Stimulated activated CD8-positive, alpha-beta memory T cell treated with anti-CD3 and anti-CD28 coated beads, Interleukin-12 subunit alpha, Interleukin-12 subunit beta, amount 100 ng/mL, for 4 hours (primary cell): Measurements from ENCODE around the gene SHROOM4.

ENCODE experiments used
- DNase-seq: peaks from one replicate; pipeline ENCODE4 v3.0.0-alpha.2; 2020; ENCODE audit warnings: low read depth

Gene SHROOM4, protein sequence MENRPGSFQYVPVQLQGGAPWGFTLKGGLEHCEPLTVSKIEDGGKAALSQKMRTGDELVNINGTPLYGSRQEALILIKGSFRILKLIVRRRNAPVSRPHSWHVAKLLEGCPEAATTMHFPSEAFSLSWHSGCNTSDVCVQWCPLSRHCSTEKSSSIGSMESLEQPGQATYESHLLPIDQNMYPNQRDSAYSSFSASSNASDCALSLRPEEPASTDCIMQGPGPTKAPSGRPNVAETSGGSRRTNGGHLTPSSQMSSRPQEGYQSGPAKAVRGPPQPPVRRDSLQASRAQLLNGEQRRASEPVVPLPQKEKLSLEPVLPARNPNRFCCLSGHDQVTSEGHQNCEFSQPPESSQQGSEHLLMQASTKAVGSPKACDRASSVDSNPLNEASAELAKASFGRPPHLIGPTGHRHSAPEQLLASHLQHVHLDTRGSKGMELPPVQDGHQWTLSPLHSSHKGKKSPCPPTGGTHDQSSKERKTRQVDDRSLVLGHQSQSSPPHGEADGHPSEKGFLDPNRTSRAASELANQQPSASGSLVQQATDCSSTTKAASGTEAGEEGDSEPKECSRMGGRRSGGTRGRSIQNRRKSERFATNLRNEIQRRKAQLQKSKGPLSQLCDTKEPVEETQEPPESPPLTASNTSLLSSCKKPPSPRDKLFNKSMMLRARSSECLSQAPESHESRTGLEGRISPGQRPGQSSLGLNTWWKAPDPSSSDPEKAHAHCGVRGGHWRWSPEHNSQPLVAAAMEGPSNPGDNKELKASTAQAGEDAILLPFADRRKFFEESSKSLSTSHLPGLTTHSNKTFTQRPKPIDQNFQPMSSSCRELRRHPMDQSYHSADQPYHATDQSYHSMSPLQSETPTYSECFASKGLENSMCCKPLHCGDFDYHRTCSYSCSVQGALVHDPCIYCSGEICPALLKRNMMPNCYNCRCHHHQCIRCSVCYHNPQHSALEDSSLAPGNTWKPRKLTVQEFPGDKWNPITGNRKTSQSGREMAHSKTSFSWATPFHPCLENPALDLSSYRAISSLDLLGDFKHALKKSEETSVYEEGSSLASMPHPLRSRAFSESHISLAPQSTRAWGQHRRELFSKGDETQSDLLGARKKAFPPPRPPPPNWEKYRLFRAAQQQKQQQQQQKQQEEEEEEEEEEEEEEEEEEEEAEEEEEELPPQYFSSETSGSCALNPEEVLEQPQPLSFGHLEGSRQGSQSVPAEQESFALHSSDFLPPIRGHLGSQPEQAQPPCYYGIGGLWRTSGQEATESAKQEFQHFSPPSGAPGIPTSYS (N-terminal part only)

GRCh38 chrX:50813843-50814661 is at the start of gene SHROOM4:
SHROOM4 (minus strand) TSS chrX:50814194; CDS start chrX:50814018, 176 bp downstream.
- no peak for DNase-seq

- no peak for DNase-seq
Measured at GRCh38 chrX:50863471-50863870, 49.5 kb upstream of the SHROOM4 start.

GRCh38 chrX:50860518-50860917 is 46.5 kb upstream of the SHROOM4 start:
- no peak for DNase-seq

- no peak for DNase-seq
Measured at GRCh38 chrX:50858548-50858947, 44.6 kb upstream of the SHROOM4 start.

DNA sequence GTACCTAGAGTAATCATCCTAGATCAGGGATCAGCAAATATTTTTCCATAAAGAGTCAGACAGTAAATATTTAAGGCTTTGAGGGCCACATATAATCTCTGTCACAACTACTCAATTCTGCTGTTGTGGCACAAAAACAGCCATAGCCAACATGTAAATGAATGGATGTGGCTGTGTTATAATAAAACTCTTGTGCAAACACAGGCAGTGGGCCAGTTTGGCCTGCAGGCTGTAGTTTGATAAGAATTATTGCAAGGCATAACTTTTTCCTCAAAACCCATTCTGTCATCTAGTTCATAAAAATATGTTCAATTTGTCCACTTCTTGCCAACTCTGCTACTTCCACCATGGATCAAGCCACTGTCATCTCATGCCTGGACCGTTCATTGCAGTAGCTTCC is 39.4 kb upstream of the SHROOM4 start:
- no peak for DNase-seq

- DNase-seq: no peak
Measured at GRCh38 chrX:50852524-50852923, 38.5 kb upstream of the SHROOM4 start.

GRCh38 chrX:50842221-50842620 is 28.2 kb upstream of the SHROOM4 start:
- DNase-seq: no peak

- no peak for DNase-seq
Measured at GRCh38 chrX:50839730-50840129, 25.7 kb upstream of the SHROOM4 start.

- DNase-seq: no peak
Measured at GRCh38 chrX:50838820-50839600, 25.0 kb upstream of the SHROOM4 start.

GRCh38 chrX:50827996-50828395 is 14.0 kb upstream of the SHROOM4 start:
- no peak for DNase-seq

DNA sequence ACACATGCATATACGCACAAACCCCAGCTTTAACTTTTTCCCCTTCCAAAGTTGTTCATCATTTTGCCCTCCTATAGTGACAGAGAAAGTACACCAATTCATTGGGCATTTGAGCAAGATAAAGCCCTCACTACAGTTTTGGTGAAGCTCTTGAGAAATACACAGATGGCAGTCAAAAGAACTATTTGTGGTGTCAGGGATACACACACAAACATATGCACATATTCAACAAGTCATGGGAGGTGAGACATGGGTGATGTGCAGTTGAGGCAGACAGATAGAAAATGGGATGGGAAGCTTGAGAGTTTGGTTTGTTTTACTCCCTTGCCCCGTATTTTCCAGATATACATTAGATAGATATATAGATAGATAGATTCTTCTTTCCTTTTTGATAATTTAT is 11.8 kb upstream of the SHROOM4 start:
- DNase-seq: no peak

GRCh38 chrX:50818986-50819385 is 5.0 kb upstream of the SHROOM4 start:
- DNase-seq: no peak

DNA sequence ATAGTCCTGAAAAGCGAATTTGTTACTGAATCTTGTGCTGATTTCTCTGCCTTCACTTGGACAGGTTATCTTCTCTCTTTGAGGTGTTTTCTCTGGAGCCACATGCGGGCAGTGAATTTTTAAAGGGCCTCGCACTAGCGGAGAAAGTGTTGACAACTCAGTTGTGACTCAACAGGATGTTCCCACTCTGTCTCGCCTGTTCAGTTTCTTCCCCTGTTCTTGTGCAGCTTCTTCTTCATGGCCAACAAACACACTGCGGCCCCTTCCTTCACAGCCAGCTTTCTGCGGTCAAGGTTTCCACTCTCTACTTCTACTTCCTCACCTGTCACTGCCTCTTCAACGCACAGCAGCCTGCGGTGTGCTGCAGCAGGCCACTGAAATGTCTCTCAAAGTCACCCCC is 1.1 kb upstream of the SHROOM4 start:
- no peak for DNase-seq

- no peak for DNase-seq
Measured at GRCh38 chrX:50814701-50815100, 707 bp upstream of the SHROOM4 start.

GRCh38 chrX:50812995-50813842 is 775 bp downstream of the SHROOM4 start:
- no peak for DNase-seq

DNA sequence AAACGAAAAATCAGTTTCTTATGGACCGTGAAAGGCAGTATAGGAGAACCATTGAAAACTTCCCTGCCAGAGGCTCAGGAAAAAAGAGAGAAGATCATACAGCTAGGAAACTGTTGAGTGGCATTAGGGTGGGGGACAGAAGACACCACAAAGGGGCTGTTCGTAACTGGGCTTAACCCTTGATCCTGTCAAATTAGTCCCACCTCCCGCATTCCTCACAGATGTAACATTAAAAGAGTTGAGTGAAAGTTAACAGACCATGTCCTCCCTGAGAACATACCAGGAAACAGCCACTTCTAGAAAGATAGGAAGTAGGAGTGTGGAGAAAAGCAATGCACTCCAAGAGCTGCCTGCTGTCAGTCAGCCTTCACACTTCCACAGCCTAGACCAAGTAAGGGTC is 8.7 kb downstream of the SHROOM4 start:
- no peak for DNase-seq

DNA sequence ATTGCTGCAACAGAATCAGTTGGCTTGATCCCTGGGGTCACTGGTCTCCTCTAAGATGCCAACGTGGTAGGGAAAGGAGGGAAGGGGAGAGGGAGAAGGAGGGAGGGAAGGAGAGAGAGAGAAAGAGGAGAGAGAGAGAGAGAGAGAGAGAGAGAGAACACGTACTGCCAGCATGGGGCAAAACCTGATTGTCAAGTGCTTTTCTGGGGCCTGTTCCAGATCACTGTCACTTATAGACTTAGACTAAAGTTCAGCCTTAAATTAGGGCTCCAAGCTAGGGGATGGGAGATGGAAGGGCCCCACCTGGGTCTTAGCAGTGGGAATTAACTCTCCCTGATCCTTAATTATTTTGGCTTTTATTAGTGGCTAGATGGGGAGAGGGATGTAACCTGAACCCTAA is 12.9 kb downstream of the SHROOM4 start:
- no peak for DNase-seq

GRCh38 chrX:50799531-50799961 is 14.4 kb downstream of the SHROOM4 start:
- DNase-seq: no peak

DNA sequence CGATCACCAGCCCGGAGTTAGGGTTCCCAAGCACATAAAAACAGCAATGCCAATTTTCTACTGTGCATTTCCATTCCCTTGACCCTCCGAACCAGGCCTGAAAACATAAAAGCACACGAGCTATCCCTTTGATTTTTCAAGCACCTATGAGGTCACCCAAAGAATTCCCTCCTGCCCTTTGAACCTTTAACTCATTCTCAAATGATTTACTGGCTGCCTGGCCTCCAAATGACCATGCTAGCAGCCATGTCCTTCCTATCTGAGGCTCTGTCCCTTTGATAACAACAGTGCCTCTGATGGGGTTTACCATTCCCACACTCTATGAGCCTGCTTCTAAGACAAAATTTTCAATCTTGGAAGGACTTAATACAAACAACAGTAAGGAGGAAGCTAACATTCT is 15.2 kb downstream of the SHROOM4 start:
- no peak for DNase-seq

GRCh38 chrX:50787099-50787498 is 26.9 kb downstream of the SHROOM4 start:
- DNase-seq: no peak
